ENCODE data around the gene ELK4. TPM values are rescaled to one million over a fixed set of nuclear protein-coding genes. Genes with fewer than 3 reads are reported as not detected.
A peak's percentile ranks its signal among the peaks of the same experiment; 100 is the strongest.

ELK4 gene
- total and polyA plus RNA-seq, 2 of the 13 experiments (the other 11 are each of a cell fraction or from before 2014, with no cell fraction given): 8.3 to 13.1 TPM

DNA sequence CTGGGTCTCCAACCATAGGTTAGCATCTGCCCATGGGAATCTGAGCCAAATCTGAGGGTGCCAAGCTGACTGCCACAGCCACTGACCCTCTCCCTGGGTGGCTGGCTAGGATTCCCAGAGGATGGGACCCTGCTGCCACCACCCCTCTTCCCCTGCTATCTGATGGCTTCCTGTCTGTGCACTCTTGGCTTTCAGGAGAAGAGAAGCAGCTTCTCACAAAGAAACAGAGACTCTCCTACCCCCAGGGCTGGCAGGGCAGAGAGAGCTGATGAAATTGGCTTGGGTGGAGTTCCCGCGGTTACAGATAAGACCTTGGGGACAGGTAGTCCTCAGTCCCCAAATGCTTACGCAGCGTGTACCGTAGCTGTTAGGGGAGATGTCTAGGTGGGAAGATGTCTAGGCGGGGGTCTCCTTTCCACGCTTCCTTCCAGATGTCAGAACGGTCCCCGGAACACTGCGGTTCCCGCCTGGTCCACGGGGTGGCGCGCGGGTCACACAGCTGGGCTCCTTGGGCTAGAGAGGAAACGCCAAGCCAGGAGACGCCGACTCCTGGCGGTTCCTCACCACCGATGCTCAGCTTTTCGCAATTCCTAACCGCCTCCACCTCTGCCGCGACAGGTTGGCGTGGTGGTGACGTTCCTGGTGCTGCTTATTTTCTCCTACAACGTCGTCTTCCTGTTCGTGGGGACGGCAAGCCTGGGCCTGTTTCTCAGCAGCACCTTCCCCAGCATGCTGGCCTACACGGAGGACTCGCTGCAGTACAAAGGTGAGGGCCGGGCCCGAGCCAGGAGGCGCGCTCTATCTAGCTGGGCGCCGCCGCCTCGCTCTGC is 40.1 kb downstream of the ELK4 start (continued):
- TF ChIP-seq, protein P1, sequence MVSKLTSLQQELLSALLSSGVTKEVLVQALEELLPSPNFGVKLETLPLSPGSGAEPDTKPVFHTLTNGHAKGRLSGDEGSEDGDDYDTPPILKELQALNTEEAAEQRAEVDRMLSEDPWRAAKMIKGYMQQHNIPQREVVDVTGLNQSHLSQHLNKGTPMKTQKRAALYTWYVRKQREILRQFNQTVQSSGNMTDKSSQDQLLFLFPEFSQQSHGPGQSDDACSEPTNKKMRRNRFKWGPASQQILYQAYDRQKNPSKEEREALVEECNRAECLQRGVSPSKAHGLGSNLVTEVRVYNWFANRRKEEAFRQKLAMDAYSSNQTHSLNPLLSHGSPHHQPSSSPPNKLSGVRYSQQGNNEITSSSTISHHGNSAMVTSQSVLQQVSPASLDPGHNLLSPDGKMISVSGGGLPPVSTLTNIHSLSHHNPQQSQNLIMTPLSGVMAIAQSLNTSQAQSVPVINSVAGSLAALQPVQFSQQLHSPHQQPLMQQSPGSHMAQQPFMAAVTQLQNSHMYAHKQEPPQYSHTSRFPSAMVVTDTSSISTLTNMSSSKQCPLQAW (CRISPR knock-in tag; IDR thresholded peaks at IDR 0.05): peak; percentile 78
- TF ChIP-seq, protein P2, sequence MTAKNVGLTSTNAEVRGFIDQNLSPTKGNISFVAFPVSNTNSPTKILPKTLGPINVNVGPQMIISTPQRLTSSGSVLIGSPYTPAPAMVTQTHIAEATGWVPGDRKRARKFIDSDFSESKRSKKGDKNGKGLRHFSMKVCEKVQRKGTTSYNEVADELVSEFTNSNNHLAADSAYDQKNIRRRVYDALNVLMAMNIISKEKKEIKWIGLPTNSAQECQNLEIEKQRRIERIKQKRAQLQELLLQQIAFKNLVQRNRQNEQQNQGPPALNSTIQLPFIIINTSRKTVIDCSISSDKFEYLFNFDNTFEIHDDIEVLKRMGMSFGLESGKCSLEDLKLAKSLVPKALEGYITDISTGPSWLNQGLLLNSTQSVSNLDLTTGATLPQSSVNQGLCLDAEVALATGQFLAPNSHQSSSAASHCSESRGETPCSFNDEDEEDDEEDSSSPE (CRISPR knock-in tag; IDR thresholded peaks at IDR 0.05): 0 out of 2 replicates have a peak, but pooled peaks have one; percentile 36
- TF ChIP-seq TCF7L2 (IDR thresholded peaks at IDR 0.05; ENCODE audit: low read depth, low read length) (no peak), PAWR (CRISPR knock-in tag; IDR thresholded peaks at IDR 0.05; ENCODE audit: borderline replicate concordance) (no peak), ZNF652 (CRISPR knock-in tag; IDR thresholded peaks at IDR 0.05; ENCODE audit: borderline replicate concordance, low read depth) (no peak), ZNF839 (CRISPR knock-in tag; IDR thresholded peaks at IDR 0.05; ENCODE audit: borderline replicate concordance) (no peak), ZNF251 (CRISPR knock-in tag; IDR thresholded peaks at IDR 0.05) (no peak), ZNF724P (CRISPR knock-in tag; IDR thresholded peaks at IDR 0.05; ENCODE audit: borderline replicate concordance) (no peak), ZFP36 (IDR thresholded peaks at IDR 0.05; ENCODE audit: borderline replicate concordance, low read depth, low read length, partially characterized antibody) (no peak), KAT8 (CRISPR knock-in tag; IDR thresholded peaks at IDR 0.05) (peak; percentile 58; the same call in 1 of the 2 replicates), POLR2G (IDR thresholded peaks at IDR 0.05; ENCODE audit: low read depth, low read length) (peak; percentile 59), TAF1 (CRISPR knock-in tag; IDR thresholded peaks at IDR 0.05) (peak; percentile 51; the same call in 1 of the 2 replicates), ZNF788 (CRISPR knock-in tag; IDR thresholded peaks at IDR 0.05; ENCODE audit: borderline replicate concordance) (no peak; the same call in 1 of the 2 replicates), ZFYVE20 (CRISPR knock-in tag; IDR thresholded peaks at IDR 0.05; ENCODE audit: borderline replicate concordance, low read depth) (no peak), RARA (CRISPR knock-in tag; IDR thresholded peaks at IDR 0.05) (no peak), ARID2 (CRISPR knock-in tag; IDR thresholded peaks at IDR 0.05; ENCODE audit: borderline replicate concordance) (no peak), GLI4 (CRISPR knock-in tag; IDR thresholded peaks at IDR 0.05; ENCODE audit: borderline replicate concordance) (no peak), ZFP36L2 (CRISPR knock-in tag; IDR thresholded peaks at IDR 0.05) (no peak)
- TF ChIP-seq, protein P3, sequence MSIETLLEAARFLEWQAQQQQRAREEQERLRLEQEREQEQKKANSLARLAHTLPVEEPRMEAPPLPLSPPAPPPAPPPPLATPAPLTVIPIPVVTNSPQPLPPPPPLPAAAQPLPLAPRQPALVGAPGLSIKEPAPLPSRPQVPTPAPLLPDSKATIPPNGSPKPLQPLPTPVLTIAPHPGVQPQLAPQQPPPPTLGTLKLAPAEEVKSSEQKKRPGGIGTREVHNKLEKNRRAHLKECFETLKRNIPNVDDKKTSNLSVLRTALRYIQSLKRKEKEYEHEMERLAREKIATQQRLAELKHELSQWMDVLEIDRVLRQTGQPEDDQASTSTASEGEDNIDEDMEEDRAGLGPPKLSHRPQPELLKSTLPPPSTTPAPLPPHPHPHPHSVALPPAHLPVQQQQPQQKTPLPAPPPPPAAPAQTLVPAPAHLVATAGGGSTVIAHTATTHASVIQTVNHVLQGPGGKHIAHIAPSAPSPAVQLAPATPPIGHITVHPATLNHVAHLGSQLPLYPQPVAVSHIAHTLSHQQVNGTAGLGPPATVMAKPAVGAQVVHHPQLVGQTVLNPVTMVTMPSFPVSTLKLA (IDR thresholded peaks at IDR 0.05): no peak
- TF ChIP-seq, protein P4, sequence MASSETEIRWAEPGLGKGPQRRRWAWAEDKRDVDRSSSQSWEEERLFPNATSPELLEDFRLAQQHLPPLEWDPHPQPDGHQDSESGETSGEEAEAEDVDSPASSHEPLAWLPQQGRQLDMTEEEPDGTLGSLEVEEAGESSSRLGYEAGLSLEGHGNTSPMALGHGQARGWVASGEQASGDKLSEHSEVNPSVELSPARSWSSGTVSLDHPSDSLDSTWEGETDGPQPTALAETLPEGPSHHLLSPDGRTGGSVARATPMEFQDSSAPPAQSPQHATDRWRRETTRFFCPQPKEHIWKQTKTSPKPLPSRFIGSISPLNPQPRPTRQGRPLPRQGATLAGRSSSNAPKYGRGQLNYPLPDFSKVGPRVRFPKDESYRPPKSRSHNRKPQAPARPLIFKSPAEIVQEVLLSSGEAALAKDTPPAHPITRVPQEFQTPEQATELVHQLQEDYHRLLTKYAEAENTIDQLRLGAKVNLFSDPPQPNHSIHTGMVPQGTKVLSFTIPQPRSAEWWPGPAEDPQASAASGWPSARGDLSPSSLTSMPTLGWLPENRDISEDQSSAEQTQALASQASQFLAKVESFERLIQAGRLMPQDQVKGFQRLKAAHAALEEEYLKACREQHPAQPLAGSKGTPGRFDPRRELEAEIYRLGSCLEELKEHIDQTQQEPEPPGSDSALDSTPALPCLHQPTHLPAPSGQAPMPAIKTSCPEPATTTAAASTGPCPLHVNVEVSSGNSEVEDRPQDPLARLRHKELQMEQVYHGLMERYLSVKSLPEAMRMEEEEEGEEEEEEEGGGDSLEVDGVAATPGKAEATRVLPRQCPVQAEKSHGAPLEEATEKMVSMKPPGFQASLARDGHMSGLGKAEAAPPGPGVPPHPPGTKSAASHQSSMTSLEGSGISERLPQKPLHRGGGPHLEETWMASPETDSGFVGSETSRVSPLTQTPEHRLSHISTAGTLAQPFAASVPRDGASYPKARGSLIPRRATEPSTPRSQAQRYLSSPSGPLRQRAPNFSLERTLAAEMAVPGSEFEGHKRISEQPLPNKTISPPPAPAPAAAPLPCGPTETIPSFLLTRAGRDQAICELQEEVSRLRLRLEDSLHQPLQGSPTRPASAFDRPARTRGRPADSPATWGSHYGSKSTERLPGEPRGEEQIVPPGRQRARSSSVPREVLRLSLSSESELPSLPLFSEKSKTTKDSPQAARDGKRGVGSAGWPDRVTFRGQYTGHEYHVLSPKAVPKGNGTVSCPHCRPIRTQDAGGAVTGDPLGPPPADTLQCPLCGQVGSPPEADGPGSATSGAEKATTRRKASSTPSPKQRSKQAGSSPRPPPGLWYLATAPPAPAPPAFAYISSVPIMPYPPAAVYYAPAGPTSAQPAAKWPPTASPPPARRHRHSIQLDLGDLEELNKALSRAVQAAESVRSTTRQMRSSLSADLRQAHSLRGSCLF (CRISPR knock-in tag; IDR thresholded peaks at IDR 0.05; ENCODE audit: borderline replicate concordance): no peak
